Activated naive CD4-positive, alpha-beta T cell treated with anti-CD3 and anti-CD28 coated beads, Interleukin-2, amount 50 U/mL, for 24 hours (primary cell): ENCODE results near the gene CATSPERE.
A peak's percentile ranks its signal among the peaks of the same experiment; 100 is the strongest.

Source experiments
- H3K27ac Mint-ChIP-seq: one replicate; pipeline ENCODE4 v1.8.0; 2021; ENCODE audit warnings: mild to moderate bottlenecking, mixed read lengths
- H3K27me3 Mint-ChIP-seq: one replicate; pipeline ENCODE4 v1.8.0; 2021; ENCODE audit warnings: mixed read lengths
- H3K36me3 Mint-ChIP-seq: one replicate; pipeline ENCODE4 v1.8.0; 2021; ENCODE audit warnings: mixed read lengths
- H3K4me1 Mint-ChIP-seq: one replicate; pipeline ENCODE4 v1.8.0; 2021; ENCODE audit warnings: mixed read lengths
- H3K4me3 Mint-ChIP-seq: one replicate; pipeline ENCODE4 v1.8.0; 2021; ENCODE audit warnings: mild to moderate bottlenecking, mixed read lengths
- H3K9me3 Mint-ChIP-seq: one replicate; pipeline ENCODE4 v1.8.0; 2021; ENCODE audit warnings: mixed read lengths

CATSPERE gene

GRCh38 chr1:244615301-244615700 is 154.2 kb downstream of the CATSPERE start:
- Mint-ChIP-seq H3K27me3 (no peaks in the 10 kb centered on the region), H3K36me3 (no peaks in the 10 kb centered on the region), H3K4me1 (no peaks in the 10 kb centered on the region), H3K9me3 (no peaks in the 10 kb centered on the region), H3K4me3 (no peak overlapping the region), H3K27ac (no peak overlapping the region)

DNA sequence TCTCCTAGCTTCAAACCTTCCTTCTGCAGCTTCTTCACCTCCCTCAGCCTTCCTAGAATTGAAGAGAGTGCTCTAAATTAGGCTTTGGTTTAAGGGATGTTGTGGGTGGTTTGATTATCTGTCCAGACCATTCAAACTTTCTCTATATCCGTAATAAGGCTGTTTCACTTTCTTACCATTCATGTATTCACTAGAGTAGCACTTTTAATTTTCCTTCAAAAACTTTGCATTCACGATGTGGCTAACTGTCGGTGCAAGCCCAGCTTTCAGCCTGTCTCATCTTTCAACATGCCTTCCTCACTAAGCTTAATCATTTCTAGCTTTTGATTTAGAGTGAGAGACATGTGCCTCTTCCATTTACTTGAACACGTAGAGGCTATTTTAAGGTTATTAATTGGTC is 165.6 kb downstream of the CATSPERE start:
- H3K4me3 Mint-ChIP-seq, result no peak overlapping the region

DNA sequence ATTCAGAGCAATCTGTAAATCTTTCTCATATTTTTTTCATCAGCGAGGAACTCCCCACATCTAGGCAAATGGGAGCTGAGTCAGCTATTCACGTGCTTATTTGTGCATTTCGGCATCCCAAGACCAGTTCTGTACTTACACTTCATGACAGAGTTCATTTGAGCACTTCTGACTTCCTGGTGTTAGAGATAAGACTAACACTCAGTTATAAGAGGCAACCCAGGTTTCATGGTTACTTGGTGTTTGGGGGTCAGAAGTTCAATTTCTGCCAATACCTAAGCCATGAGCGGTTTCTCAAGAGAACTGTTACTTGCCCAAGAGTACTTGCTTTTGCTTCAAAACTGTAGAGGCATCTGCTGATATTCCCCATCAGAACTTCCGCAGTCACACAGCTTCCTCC is 167.7 kb downstream of the CATSPERE start:
- H3K27ac Mint-ChIP-seq, result no peak overlapping the region
- no peaks in the 10 kb centered on the region for H3K36me3 Mint-ChIP-seq
- no peaks in the 10 kb centered on the region for H3K4me1 Mint-ChIP-seq
- H3K4me3 Mint-ChIP-seq, result no peak overlapping the region
- H3K9me3 Mint-ChIP-seq, result no peaks in the 10 kb centered on the region
- no peaks in the 10 kb centered on the region for H3K27me3 Mint-ChIP-seq

More for the DNA sequence above, 165.6 kb downstream of the CATSPERE start:
- Mint-ChIP-seq H3K9me3 (no peaks in the 10 kb centered on the region), H3K27ac (no peak overlapping the region), H3K27me3 (no peaks in the 10 kb centered on the region), H3K36me3 (no peaks in the 10 kb centered on the region), H3K4me1 (no peaks in the 10 kb centered on the region)

- H3K36me3 Mint-ChIP-seq, result no peaks in the 10 kb centered on the region
- no peaks in the 10 kb centered on the region for H3K9me3 Mint-ChIP-seq
These were observed 172.1 kb downstream of the CATSPERE start for GRCh38 chr1:244633140-244633539.

GRCh38 chr1:244634546-244634945 is 173.5 kb downstream of the CATSPERE start:
- no peak overlapping the region for H3K27ac Mint-ChIP-seq
- H3K36me3 Mint-ChIP-seq, result no peaks in the 10 kb centered on the region
- H3K9me3 Mint-ChIP-seq, result no peaks in the 10 kb centered on the region
- no peaks in the 10 kb centered on the region for H3K4me1 Mint-ChIP-seq
- no peaks in the 10 kb centered on the region for H3K27me3 Mint-ChIP-seq
- no peak overlapping the region for H3K4me3 Mint-ChIP-seq

More at GRCh38 chr1:244633140-244633539, 172.1 kb downstream of the CATSPERE start:
- Mint-ChIP-seq H3K27me3 (no peaks in the 10 kb centered on the region), H3K4me1 (no peaks in the 10 kb centered on the region), H3K4me3 (no peak overlapping the region), H3K27ac (no peak overlapping the region)

DNA sequence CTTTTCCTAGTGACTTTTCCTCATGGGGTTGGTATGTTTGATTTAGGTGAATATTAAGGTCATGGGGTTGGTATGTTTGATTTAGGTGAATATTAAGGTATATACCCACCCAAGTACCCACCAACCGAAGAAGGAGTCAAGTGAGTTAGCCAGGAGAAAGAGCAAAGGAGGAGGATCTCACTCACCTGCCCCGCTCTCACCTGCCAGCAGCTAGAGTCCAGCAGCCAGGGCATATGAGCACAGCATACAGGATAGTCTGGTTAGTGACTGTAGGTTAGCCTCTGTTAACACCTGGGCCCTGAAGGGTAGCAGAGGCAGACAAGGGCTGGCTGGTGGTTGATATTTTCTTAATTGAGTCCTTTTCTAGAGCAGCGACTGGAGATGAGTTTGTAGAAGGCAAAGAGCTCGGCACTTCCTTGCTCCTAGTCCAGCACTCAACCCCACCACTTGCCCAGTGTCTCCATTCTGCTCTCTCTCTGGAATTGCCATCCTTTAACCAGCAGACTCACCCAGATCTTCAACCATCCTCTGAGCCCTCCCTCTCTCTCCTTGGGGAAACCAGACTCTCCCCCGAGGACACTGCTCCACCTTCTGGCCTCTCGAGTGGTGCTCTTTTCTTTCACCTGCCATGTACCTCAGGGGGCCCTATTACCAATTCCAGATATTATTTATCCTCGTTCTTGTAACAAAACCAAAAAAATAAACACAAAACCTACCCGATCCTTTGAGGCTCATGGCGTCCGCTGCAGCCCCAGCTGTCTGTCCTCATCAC is 175.6 kb downstream of the CATSPERE start:
- no peaks in the 10 kb centered on the region for H3K27me3 Mint-ChIP-seq
- no peaks in the 10 kb centered on the region for H3K36me3 Mint-ChIP-seq
- no peak overlapping the region for H3K27ac Mint-ChIP-seq
- no peaks in the 10 kb centered on the region for H3K4me1 Mint-ChIP-seq
- H3K4me3 Mint-ChIP-seq, result no peak overlapping the region
- no peaks in the 10 kb centered on the region for H3K9me3 Mint-ChIP-seq

GRCh38 chr1:244639561-244639960 is 178.5 kb downstream of the CATSPERE start:
- Mint-ChIP-seq H3K27ac (no peak overlapping the region), H3K4me3 (no peak overlapping the region), H3K27me3 (peaks cover 2% of the 10 kb centered on the region), H3K4me1 (no peaks in the 10 kb centered on the region), H3K36me3 (no peaks in the 10 kb centered on the region), H3K9me3 (no peaks in the 10 kb centered on the region)

DNA sequence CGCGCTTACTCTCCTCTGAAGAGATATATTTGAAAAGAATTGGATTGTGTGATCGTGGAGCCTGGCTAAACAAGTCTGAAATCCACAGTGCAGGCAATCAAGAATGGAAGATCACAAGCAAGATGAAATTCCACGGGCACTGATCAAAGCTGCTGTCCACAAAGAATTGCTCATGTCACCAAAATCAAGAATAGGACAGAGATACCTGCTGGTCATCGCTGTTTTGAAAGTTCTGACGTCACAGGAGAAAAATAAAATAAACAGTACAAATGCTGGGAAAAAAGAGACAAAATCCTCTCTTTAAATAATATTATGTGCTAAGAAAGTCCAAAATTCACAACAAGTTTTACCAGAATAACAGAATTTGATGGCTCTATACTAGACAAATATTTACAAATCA is 179.8 kb downstream of the CATSPERE start:
- Mint-ChIP-seq H3K27me3 (peaks cover 2% of the 10 kb centered on the region), H3K36me3 (no peaks in the 10 kb centered on the region), H3K9me3 (no peaks in the 10 kb centered on the region), H3K27ac (no peak overlapping the region), H3K4me3 (no peak overlapping the region), H3K4me1 (no peaks in the 10 kb centered on the region)

- Mint-ChIP-seq H3K36me3 (no peaks in the 10 kb centered on the region), H3K27me3 (peaks cover 2% of the 10 kb centered on the region), H3K9me3 (no peaks in the 10 kb centered on the region), H3K27ac (no peak overlapping the region), H3K4me1 (no peaks in the 10 kb centered on the region), H3K4me3 (no peak overlapping the region)
These were observed 181.5 kb downstream of the CATSPERE start for GRCh38 chr1:244642526-244642925.

DNA sequence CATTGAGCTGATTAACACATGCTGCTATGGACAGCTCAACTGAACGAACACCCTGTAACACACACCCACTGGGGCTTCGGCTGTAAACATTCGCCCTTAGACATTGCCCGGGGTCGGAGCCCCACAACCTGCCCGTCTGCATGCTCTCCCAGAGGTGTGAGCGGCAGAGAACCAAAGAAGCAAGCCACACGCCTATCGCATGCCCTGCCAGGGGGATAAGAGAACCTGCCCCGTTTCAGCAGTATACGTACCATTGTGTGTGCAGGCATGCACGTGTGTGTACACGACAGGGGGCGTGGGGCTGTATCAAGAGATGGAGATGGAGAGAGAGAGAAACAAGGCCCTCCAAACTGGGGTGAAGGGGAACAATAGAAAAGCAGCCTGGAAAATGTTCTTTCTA is 181.9 kb downstream of the CATSPERE start:
- Mint-ChIP-seq H3K9me3 (no peaks in the 10 kb centered on the region), H3K27me3 (peaks cover 2% of the 10 kb centered on the region), H3K4me3 (no peak overlapping the region), H3K4me1 (no peaks in the 10 kb centered on the region), H3K27ac (no peak overlapping the region), H3K36me3 (no peaks in the 10 kb centered on the region)

- H3K27ac Mint-ChIP-seq, result no peak overlapping the region
- no peaks in the 10 kb centered on the region for H3K9me3 Mint-ChIP-seq
- no peaks in the 10 kb centered on the region for H3K4me1 Mint-ChIP-seq
These were observed 184.3 kb downstream of the CATSPERE start for GRCh38 chr1:244645414-244645813.

GRCh38 chr1:244645890-244646289 is 184.8 kb downstream of the CATSPERE start:
- Mint-ChIP-seq H3K36me3 (no peaks in the 10 kb centered on the region), H3K27ac (no peak overlapping the region), H3K4me1 (no peaks in the 10 kb centered on the region), H3K9me3 (no peaks in the 10 kb centered on the region), H3K27me3 (peaks cover 2% of the 10 kb centered on the region), H3K4me3 (no peak overlapping the region)

More at GRCh38 chr1:244645414-244645813, 184.3 kb downstream of the CATSPERE start:
- no peaks in the 10 kb centered on the region for H3K36me3 Mint-ChIP-seq
- H3K4me3 Mint-ChIP-seq, result no peak overlapping the region
- H3K27me3 Mint-ChIP-seq, result peaks cover 2% of the 10 kb centered on the region

DNA sequence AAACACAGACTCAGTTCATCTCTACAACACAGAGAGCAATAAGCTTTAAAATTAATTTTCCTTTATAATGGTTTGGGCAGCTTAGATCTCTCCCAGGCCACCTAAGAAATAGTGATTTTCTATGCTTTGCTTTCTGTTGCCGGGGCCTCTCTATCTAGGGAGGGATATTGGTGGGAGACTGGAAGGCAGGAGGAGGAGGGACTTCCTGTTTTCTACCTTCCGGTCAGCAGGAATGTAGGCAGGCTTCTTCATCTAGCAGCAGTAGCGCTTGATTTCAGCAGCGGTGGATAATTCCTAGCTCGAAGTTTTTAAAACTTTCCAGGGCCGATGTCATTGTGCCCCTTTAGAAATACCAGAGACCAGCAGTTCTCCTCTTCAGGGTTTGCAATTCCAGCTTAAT is 186.7 kb downstream of the CATSPERE start:
- Mint-ChIP-seq H3K4me1 (peaks cover 11% of the 10 kb centered on the region), H3K27ac (no peak overlapping the region), H3K4me3 (no peak overlapping the region), H3K27me3 (peaks cover 2% of the 10 kb centered on the region), H3K9me3 (no peaks in the 10 kb centered on the region), H3K36me3 (no peaks in the 10 kb centered on the region)

DNA sequence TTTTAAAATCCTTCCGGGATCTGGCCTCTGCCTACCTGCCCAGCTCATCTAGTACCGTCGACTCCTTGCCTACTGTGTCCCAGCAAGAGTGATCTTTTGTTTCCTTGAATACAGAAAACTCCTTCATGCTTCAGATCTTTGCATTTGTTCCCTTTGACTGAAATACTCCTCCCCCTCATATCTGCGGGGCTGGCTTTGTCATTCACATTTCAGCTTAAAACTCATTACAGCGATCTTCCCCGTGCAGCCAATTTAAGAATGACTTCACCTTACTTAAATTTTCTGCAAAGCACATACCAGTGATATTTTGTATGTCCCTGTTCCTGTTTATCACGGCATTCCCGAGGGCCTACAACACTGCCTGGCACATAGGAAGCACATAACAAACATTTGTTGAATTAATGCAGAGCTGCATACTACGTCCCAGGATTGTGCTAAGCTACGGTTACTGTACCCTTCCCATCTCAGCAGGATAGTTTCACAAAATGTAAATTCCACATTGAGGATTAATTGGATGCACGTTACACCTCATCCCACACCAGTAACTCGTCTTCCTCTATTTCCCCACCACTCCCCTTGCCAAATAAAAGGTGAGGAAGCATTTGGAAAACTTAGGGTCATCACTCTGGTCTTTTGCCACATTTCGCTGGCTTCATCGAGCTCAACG is 191.0 kb downstream of the CATSPERE start:
- Mint-ChIP-seq H3K9me3 (no peaks in the 10 kb centered on the region), H3K27me3 (no peaks in the 10 kb centered on the region), H3K36me3 (peaks cover 3% of the 10 kb centered on the region), H3K27ac (peak overlapping the region; percentile 91), H3K4me3 (peak overlapping the region; percentile 89), H3K4me1 (peaks cover 16% of the 10 kb centered on the region)

- H3K9me3 Mint-ChIP-seq, result no peaks in the 10 kb centered on the region
- peak within 1 kb of the TSS; percentile 89 for H3K4me3 Mint-ChIP-seq
- no peaks in the 10 kb centered on the region for H3K27me3 Mint-ChIP-seq
- peak within 1 kb of the TSS; percentile 91 for H3K27ac Mint-ChIP-seq
- peaks cover 8% of the 10 kb centered on the region for H3K36me3 Mint-ChIP-seq
- peaks cover 23% of the 10 kb centered on the region for H3K4me1 Mint-ChIP-seq
These were observed 191.8 kb downstream of the CATSPERE start, which contains the start of gene DESI2 for GRCh38 chr1:244652623-244653438. Gene DESI2, plus strand, starts transcription at chr1:244653126. Its CDS starts 188 bp downstream, at chr1:244653314.
